IPS DF 6.9 (cell line): ENCODE results near the gene CASP9.
"Not testable (repeated sequence)": the region's sequence is repeated elsewhere in the genome, so short reads cannot be mapped to it uniquely, and the experiment has no call there.

Source experiments
- DNase-seq: peaks from one replicate; pipeline ENCODE4 v3.0.0-alpha.2; 2013; ENCODE audit warnings: low read depth, low spot score
- H3K27ac ChIP-seq: one replicate; pipeline ENCODE4 v1.5.1; 2013; ENCODE audit warnings: low read length, control low read depth
- H3K27me3 ChIP-seq: 2 replicates; pipeline ENCODE4 v1.6.1; 2013; ENCODE audit warnings: mild to moderate bottlenecking, low read length; ENCODE audit not compliant: control insufficient read depth, insufficient read depth
- H3K36me3 ChIP-seq: 2 replicates; pipeline ENCODE4 v1.6.1; 2013; ENCODE audit warnings: low read length; ENCODE audit not compliant: control insufficient read depth, insufficient read depth
- H3K4me1 ChIP-seq: 2 replicates; pipeline ENCODE4 v1.6.1; 2013; ENCODE audit warnings: low read length; ENCODE audit not compliant: control insufficient read depth, insufficient read depth
- H3K4me3 ChIP-seq: 2 replicates; pipeline ENCODE4 v1.5.1; 2013; ENCODE audit warnings: mild to moderate bottlenecking, low read length
- H3K9me3 ChIP-seq: 2 replicates; pipeline ENCODE4 v1.6.1; 2013; ENCODE audit warnings: low read length, inconsistent platforms; ENCODE audit not compliant: control insufficient read depth, insufficient read depth
- WGBS: extraction: QIAGEN DNeasy Blood & Tissue Kit; methylation state at CpG from one replicate; pipeline ENCODE4 v1.1.7; 2013; ENCODE audit warnings: mixed read lengths, missing lambda C conversion rate; ENCODE audit not compliant: insufficient read length, insufficient coverage; 5-methylcytosine and 5-hydroxymethylcytosine counted together

CASP9 gene

GRCh38 chr1:15500184-15501178 is 23.5 kb downstream of the CASP9 start:
- Histone ChIP-seq H3K27me3 (no peaks in the 10 kb centered on the region), H3K27ac (no peak overlapping the region), H3K4me3 (no peak overlapping the region), H3K36me3 (no peaks in the 10 kb centered on the region; the same call in 1 of the 2 replicates), H3K4me1 (no peaks in the 10 kb centered on the region), H3K9me3 (no peaks in the 10 kb centered on the region)
- no CpG with 5 or more reads among the region's 19 CpGs for WGBS
- DNase-seq, result no peak

- H3K4me3 ChIP-seq, result no peak overlapping the region
- DNase-seq, result no peak
- no peak overlapping the region for H3K27ac ChIP-seq
- no peaks in the 10 kb centered on the region for H3K9me3 ChIP-seq
- no CpG with 5 or more reads among the region's 9 CpGs for WGBS
- no peaks in the 10 kb centered on the region for H3K27me3 ChIP-seq
- H3K36me3 ChIP-seq, result no peaks in the 10 kb centered on the region; the same call in 1 of the 2 replicates
- no peaks in the 10 kb centered on the region for H3K4me1 ChIP-seq
These were observed 30.1 kb downstream of the CASP9 start for GRCh38 chr1:15493869-15494390.

- H3K4me1 ChIP-seq, result no peaks in the 10 kb centered on the region
- no peak overlapping the region for H3K27ac ChIP-seq
- WGBS, result no CpG with 5 or more reads among the region's 5 CpGs
- no peaks in the 10 kb centered on the region for H3K9me3 ChIP-seq
- no peak overlapping the region for H3K4me3 ChIP-seq
- no peaks in the 10 kb centered on the region for H3K27me3 ChIP-seq
- DNase-seq, result no peak
- H3K36me3 ChIP-seq, result no peaks in the 10 kb centered on the region; the same call in 1 of the 2 replicates
These were observed 31.4 kb downstream of the CASP9 start for GRCh38 chr1:15492596-15492995.

GRCh38 chr1:15491010-15491409 is 33.0 kb downstream of the CASP9 start:
- H3K4me3 ChIP-seq, H3K27me3 ChIP-seq, H3K27ac ChIP-seq, DNase-seq, H3K4me1 ChIP-seq, H3K36me3 ChIP-seq, H3K9me3 ChIP-seq: not testable (repeated sequence)
- no CpG with 5 or more reads among the region's 4 CpGs for WGBS

- Histone ChIP-seq H3K36me3 (no peaks in the 10 kb centered on the region; the same call in 1 of the 2 replicates), H3K9me3 (no peaks in the 10 kb centered on the region), H3K4me3 (no peak overlapping the region), H3K27ac (no peak overlapping the region), H3K27me3 (no peaks in the 10 kb centered on the region), H3K4me1 (no peaks in the 10 kb centered on the region)
- no CpG with 5 or more reads among the region's 13 CpGs for WGBS
- no peak for DNase-seq
These were observed 34.8 kb downstream of the CASP9 start for GRCh38 chr1:15489052-15489736.

- H3K4me3 ChIP-seq, result no peak overlapping the region
- no CpG with 5 or more reads among the region's 3 CpGs for WGBS
These were observed 35.6 kb downstream of the CASP9 start for GRCh38 chr1:15488371-15488770.

GRCh38 chr1:15486844-15487610 is 37.0 kb downstream of the CASP9 start:
- H3K36me3 ChIP-seq, H3K27ac ChIP-seq, H3K9me3 ChIP-seq, DNase-seq, H3K4me3 ChIP-seq, H3K27me3 ChIP-seq, H3K4me1 ChIP-seq: not testable (repeated sequence)
- WGBS, result no CpG with 5 or more reads among the region's 17 CpGs

More at GRCh38 chr1:15488371-15488770, 35.6 kb downstream of the CASP9 start:
- H3K36me3 ChIP-seq, result no peaks in the 10 kb centered on the region; the same call in 1 of the 2 replicates
- no peaks in the 10 kb centered on the region for H3K9me3 ChIP-seq
- DNase-seq, result no peak
- no peak overlapping the region for H3K27ac ChIP-seq
- no peaks in the 10 kb centered on the region for H3K4me1 ChIP-seq
- H3K27me3 ChIP-seq, result no peaks in the 10 kb centered on the region

GRCh38 chr1:15485636-15486035 is 38.4 kb downstream of the CASP9 start:
- WGBS, result no CpG with 5 or more reads among the region's 6 CpGs
- Histone ChIP-seq H3K27me3 (no peaks in the 10 kb centered on the region), H3K4me3 (no peak overlapping the region), H3K36me3 (no peaks in the 10 kb centered on the region), H3K4me1 (no peaks in the 10 kb centered on the region), H3K9me3 (no peaks in the 10 kb centered on the region), H3K27ac (no peak overlapping the region)
- no peak for DNase-seq

GRCh38 chr1:15484443-15484842 is 39.6 kb downstream of the CASP9 start:
- no CpG with 5 or more reads among the region's 6 CpGs for WGBS
- H3K4me3 ChIP-seq, H3K27me3 ChIP-seq, H3K27ac ChIP-seq, H3K9me3 ChIP-seq, H3K4me1 ChIP-seq, DNase-seq, H3K36me3 ChIP-seq: not testable (repeated sequence)

GRCh38 chr1:15483971-15484370 is 40.0 kb downstream of the CASP9 start:
- no peaks in the 10 kb centered on the region for H3K4me1 ChIP-seq
- WGBS, result no CpG with 5 or more reads among the region's 2 CpGs

More at GRCh38 chr1:15483971-15484370, 40.0 kb downstream of the CASP9 start:
- no peaks in the 10 kb centered on the region for H3K9me3 ChIP-seq
- H3K27ac ChIP-seq, result no peak overlapping the region
- no peaks in the 10 kb centered on the region for H3K36me3 ChIP-seq
- DNase-seq, result no peak
- no peak overlapping the region for H3K4me3 ChIP-seq
- H3K27me3 ChIP-seq, result no peaks in the 10 kb centered on the region
